NB4 (cell line): Measurements from ENCODE around the gene DDX4.

ENCODE experiments used
- DNase-seq: peaks from one replicate; pipeline ENCODE4 v3.0.0; 2010; ENCODE audit warnings: low read depth
- H3K4me3 ChIP-seq: one replicate; pipeline ENCODE4 v1.5.1; 2011; ENCODE audit warnings: mild to moderate bottlenecking, low read depth, low read length, moderate library complexity
- MYC ChIP-seq: IDR thresholded peaks from 2 replicates; pipeline ENCODE4 v1.6.1; 2011; ENCODE audit warnings: low read depth, low read length
- POLR2A ChIP-seq: IDR thresholded peaks from 2 replicates; pipeline ENCODE4 v1.6.1; 2011; ENCODE audit warnings: mild to moderate bottlenecking; ENCODE audit not compliant: insufficient read length; ENCODE audit errors: extremely low read depth
- TF ChIP-seq, protein P1 (sequence below): IDR thresholded peaks from one replicate; pipeline ENCODE4 v1.5.1; 2012; ENCODE audit warnings: low read depth, low read length
- TF ChIP-seq, protein P2 (sequence below): IDR thresholded peaks from 2 replicates; pipeline ENCODE4 v1.6.1; 2011; ENCODE audit warnings: low read depth, low read length

DDX4 gene

DNA sequence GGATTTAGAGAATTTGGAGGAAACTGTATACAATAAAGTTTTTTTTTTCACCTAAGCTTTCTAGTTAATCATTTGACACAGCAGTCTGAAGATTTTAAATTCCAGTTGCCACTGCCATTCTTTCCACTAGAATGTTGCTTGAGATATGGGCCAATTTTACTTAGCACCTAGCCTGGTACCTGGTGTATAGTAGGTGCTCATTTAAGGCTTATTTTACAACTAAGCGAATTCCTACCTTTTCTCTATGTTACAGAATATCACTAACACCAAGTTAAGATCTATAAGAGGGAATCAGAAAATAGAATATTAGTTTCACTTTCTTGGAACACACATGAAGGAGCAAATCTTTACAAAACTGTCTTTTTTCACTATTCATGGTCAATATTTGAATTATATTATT, 3.2 kb upstream of the DDX4 start:
- H3K4me3 ChIP-seq = no peak overlapping the region
- TF ChIP-seq, protein P1, sequence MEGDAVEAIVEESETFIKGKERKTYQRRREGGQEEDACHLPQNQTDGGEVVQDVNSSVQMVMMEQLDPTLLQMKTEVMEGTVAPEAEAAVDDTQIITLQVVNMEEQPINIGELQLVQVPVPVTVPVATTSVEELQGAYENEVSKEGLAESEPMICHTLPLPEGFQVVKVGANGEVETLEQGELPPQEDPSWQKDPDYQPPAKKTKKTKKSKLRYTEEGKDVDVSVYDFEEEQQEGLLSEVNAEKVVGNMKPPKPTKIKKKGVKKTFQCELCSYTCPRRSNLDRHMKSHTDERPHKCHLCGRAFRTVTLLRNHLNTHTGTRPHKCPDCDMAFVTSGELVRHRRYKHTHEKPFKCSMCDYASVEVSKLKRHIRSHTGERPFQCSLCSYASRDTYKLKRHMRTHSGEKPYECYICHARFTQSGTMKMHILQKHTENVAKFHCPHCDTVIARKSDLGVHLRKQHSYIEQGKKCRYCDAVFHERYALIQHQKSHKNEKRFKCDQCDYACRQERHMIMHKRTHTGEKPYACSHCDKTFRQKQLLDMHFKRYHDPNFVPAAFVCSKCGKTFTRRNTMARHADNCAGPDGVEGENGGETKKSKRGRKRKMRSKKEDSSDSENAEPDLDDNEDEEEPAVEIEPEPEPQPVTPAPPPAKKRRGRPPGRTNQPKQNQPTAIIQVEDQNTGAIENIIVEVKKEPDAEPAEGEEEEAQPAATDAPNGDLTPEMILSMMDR = no peak
- TF ChIP-seq MYC = no peak
- TF ChIP-seq POLR2A = no peak
- TF ChIP-seq, protein P2, sequence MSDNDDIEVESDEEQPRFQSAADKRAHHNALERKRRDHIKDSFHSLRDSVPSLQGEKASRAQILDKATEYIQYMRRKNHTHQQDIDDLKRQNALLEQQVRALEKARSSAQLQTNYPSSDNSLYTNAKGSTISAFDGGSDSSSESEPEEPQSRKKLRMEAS = no peak

DNA sequence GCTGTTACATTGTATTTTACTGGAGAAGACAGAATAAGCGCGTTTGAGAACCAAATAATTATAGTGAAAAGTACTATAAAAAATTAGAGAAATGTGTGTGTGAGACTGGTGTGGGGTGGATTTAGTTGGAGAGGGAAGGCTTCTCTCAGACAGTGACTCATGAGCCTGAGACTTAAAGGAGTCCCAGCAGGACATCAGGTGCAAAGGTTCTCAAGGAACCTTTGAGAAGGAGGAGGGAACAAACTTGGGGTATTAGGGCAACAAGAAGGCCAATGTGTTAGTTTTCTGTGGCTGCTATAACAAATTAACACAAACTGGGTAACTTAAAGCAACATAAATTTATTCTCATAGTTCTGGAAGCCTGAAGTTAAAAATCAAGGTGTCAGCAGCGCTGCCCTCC, 4.9 kb downstream of the DDX4 start:
- H3K4me3 ChIP-seq = no peak overlapping the region
- TF ChIP-seq, protein P2 = no peak
- TF ChIP-seq, protein P1 = no peak
- TF ChIP-seq MYC = no peak
- no peak for TF ChIP-seq POLR2A
- no peak for DNase-seq

More for the DNA sequence above, 3.2 kb upstream of the DDX4 start:
- DNase-seq = no peak

DNA sequence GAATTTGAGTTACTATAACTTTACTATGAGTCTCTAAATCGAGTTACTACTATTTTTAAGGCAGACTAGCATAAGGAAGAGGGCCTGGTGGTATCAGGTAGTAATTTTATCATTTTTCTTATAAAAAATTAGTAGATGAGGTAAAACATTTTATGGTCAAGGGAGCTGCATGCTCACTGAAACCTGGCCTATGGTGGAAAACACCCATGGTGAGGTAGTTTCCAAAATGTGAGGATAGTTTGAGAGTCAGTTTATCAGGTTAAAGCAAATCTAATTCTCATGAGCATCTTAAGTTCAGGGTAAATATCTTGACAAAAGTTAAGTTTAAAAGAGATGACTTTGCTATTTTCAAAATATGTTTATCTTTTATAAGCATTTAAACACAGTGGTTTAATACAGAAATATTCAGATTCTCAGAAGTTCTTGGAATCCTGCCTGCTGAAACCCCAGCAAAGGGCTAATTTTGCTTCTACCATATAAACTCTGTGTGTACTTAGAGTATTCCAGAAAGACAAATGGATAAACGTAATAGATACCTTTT, 10.0 kb downstream of the DDX4 start:
- TF ChIP-seq, protein P1 = no peak
- no peak for TF ChIP-seq MYC
- TF ChIP-seq, protein P2 = no peak
- no peak for TF ChIP-seq POLR2A
- no peak overlapping the region for H3K4me3 ChIP-seq
- DNase-seq = no peak

DNA sequence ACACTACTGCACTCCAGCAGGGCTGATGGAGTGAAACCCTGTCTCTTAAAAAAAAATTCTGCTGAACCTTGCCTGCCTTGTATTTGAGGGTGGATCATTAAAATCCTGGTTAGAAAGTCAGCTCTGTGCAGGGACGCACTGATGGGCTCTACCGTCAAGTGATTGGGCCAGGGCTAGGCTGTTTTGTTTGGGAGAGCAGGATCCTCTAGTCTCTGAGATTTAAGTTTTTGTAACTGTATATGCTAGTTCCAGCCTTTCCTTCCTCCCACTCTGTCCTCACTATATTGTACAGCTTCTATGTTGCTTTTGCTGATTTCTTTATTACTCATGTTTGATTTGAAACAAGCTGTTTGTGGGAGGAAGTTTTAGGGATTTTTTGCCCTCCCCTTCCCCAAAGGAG, 11.5 kb downstream of the DDX4 start:
- no peak overlapping the region for H3K4me3 ChIP-seq
- TF ChIP-seq POLR2A (no peak), MYC (no peak)
- TF ChIP-seq, protein P1 = no peak
- TF ChIP-seq, protein P2 = no peak
- DNase-seq = no peak

DNA sequence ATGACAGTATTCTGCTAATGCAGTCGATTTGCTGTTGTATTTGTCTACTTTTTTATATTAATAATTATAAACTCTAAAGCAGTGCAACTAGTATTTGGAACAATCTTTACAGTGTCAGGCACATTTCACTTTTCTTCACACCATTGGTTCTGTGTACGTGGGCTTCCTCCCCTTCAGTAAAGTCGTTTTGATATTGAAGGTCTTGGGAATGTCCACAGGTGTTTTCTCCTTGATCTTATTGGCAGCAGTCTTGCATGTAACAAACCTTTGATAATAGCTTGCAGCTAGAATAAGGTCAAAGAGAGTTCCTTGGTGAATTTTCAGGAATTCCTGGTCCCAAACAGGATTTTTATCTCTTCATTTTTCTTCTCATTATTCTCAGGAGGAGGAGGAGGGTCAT, 12.2 kb downstream of the DDX4 start:
- H3K4me3 ChIP-seq = no peak overlapping the region
- TF ChIP-seq POLR2A (no peak), MYC (no peak)
- TF ChIP-seq, protein P2 = no peak
- TF ChIP-seq, protein P1 = no peak
- DNase-seq = no peak
